ENCODE results near the gene GLS.

- TF ChIP-seq CTCF (IDR thresholded peaks at IDR 0.05; ENCODE audit: low read depth, low read length) (no peak), EZH2phosphoT487 (IDR thresholded peaks at IDR 0.05; ENCODE audit: low read depth) (no peak)
Observed at GRCh38 chr2:190912726-190913125, 32.1 kb downstream of the GLS start.
